Thoracic aorta (tissue), 2 donors: ENCODE results near the gene ATP6V0E1. TPM values are rescaled to one million over a fixed set of nuclear protein-coding genes. Genes with fewer than 3 reads are reported as not detected.
A peak's percentile ranks its signal among the peaks of the same experiment; 100 is the strongest.

Experiments used
- ATAC-seq: fragments of 150-250 bp; one replicate; pipeline ENCODE4 v1.8.0; 2017; ENCODE audit warnings: low read depth; ENCODE audit not compliant: insufficient number of reproducible peaks, low FRiP score
- DNase-seq: peaks from one replicate; pipeline ENCODE4 v3.0.0-alpha.2; 2020; ENCODE audit warnings: low spot score
- H3K27ac ChIP-seq, 2 donors: fragments of 200-600 bp; sonication (generic); 1 replicate in 1 of 2; 2 replicates in 1 of 2; pipeline ENCODE4 v1.5.1; 2016; ENCODE audit warnings: mild to moderate bottlenecking in 2 of 2, moderate library complexity in 2 of 2
- H3K27me3 ChIP-seq: fragments of 200-600 bp; sonication (generic); replicated peaks from 2 replicates; pipeline ENCODE4 v1.6.0; 2016; ENCODE audit warnings: mild to moderate bottlenecking; ENCODE audit not compliant: insufficient read depth
- H3K36me3 ChIP-seq: fragments of 200-600 bp; sonication (generic); one replicate; pipeline ENCODE4 v1.5.1; 2016
- H3K4me1 ChIP-seq, 2 donors: fragments of 200-600 bp; sonication (generic); 1 replicate in 1 of 2; 2 replicates in 1 of 2; pipeline versions ENCODE4 v1.5.1 to v1.6.0; 2016; ENCODE audit warnings: low read depth in 2 of 2, mild to moderate bottlenecking in 1 of 2; ENCODE audit not compliant: control insufficient read depth in 1 of 2
- H3K4me3 ChIP-seq: fragments of 200-600 bp; sonication (generic); 2 replicates; pipeline ENCODE4 v1.5.1; 2016; ENCODE audit warnings: mild to moderate bottlenecking
- H3K9me3 ChIP-seq: fragments of 200-600 bp; sonication (generic); 2 replicates; pipeline ENCODE4 v1.5.1; 2016
- total RNA-seq, 2 donors: library from RNA; depleted of rRNA; stranded (reverse); fragments of >200 nt; gene quantifications; one replicate each; pipeline versions ENCODE4 v1.1.0 to v1.2.3, GENCODE V29; 2016
- TF ChIP-seq, protein P1 (sequence below): fragments of 200-600 bp; sonication (generic); IDR thresholded peaks from one replicate; pipeline ENCODE4 v1.5.1; 2019; ENCODE audit warnings: antibody characterized with exemption

ATP6V0E1 gene
- total RNA-seq, 2 donors from 2014 or later: 117 to 123 TPM

DNA sequence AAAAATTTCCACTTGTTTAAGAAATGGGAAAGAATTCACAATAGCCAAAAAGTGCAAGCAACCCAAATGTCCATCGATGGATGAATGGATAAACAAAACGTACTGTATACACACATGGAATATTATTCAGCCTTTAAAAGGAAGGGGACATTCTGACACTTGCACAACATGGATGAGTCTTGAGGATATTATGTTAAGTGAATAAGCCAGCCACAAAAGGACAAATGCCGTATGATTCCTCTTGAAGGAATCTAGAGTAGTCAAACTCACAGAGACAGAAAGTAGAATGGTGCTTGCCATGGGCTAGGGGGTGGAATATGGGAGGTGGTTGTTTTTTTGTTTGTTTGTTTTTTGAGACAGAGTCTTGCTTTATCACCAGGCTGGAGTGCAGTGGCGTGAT is 3.8 kb upstream of the ATP6V0E1 start:
- Histone ChIP-seq H3K36me3 (no peaks in the 10 kb centered on the region), H3K27ac (no peak overlapping the region), H3K4me3 (no peak overlapping the region), H3K4me1 (peaks cover under 1 to 11% of the 10 kb centered on the region in 2 donors), H3K9me3 (no peaks in the 10 kb centered on the region), H3K27me3 (no peaks in the 10 kb centered on the region)
- TF ChIP-seq, protein P1, sequence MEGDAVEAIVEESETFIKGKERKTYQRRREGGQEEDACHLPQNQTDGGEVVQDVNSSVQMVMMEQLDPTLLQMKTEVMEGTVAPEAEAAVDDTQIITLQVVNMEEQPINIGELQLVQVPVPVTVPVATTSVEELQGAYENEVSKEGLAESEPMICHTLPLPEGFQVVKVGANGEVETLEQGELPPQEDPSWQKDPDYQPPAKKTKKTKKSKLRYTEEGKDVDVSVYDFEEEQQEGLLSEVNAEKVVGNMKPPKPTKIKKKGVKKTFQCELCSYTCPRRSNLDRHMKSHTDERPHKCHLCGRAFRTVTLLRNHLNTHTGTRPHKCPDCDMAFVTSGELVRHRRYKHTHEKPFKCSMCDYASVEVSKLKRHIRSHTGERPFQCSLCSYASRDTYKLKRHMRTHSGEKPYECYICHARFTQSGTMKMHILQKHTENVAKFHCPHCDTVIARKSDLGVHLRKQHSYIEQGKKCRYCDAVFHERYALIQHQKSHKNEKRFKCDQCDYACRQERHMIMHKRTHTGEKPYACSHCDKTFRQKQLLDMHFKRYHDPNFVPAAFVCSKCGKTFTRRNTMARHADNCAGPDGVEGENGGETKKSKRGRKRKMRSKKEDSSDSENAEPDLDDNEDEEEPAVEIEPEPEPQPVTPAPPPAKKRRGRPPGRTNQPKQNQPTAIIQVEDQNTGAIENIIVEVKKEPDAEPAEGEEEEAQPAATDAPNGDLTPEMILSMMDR: no peak
- DNase-seq: no peak
- ATAC-seq: no peak

DNA sequence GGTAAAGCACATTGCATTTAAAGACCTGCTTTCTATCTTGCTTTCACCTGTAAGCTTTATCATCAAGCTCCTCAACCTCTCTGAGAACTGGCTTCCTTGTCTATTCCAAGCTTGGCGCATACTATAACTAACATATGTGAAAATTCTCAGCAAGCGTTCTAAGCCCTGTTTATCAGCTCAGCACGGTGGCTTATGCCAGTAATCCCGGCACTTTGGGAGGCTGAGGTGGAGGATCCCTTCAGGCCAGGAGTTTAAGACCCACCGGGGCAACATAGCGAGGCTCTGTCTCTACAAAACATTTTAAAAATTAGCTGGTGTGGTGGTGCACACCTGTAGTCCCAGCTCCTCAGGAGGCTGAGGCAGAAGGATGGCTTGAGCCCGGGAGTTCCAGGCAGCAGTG is 1.6 kb upstream of the ATP6V0E1 start:
- Histone ChIP-seq H3K36me3 (no peaks in the 10 kb centered on the region), H3K4me3 (no peak overlapping the region), H3K27me3 (no peaks in the 10 kb centered on the region), H3K27ac (no peak overlapping the region), H3K9me3 (no peaks in the 10 kb centered on the region), H3K4me1 (peaks cover 19 to 32% of the 10 kb centered on the region in 2 donors)
- ATAC-seq: no peak
- TF ChIP-seq, protein P1: no peak
- no peak for DNase-seq

DNA sequence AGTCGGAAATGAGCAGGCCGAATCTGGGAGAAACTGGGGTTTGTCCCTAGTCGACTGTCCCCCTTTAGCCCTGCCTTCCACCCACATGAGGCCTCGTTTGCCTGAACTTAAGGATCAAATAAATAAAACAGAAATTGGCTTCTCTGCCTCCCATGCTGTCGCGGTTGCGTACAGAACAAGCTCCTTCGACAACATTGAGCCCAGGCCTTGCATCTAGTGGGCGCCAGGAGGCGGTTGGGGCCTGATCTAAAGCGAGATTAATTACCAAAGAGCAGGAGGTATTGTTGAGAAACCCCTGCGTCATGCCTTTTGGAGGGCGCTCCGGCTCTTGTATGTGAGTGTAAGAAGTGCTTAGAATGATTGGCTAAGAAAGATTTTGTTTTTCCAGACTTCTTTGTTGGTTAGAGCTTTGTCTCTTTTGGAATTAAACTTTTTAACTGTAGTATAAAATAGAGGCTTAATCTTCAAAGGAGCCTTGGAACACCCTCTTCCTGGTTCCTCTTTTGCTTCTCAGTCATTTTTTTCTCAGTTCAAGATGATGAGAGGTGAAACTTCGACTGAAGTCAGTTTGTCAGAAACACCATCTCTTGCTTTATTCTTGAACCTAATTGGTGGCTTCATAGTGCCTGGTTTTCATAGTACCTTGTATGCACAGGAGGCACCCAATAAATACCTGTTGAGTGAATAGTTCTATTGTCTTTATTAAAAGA is 828 bp downstream of the ATP6V0E1 start:
- H3K27ac ChIP-seq: peak overlapping the region; percentile 89 to 98
- H3K9me3 ChIP-seq: no peaks in the 10 kb centered on the region
- no peaks in the 10 kb centered on the region for H3K36me3 ChIP-seq
- H3K4me3 ChIP-seq: peak overlapping the region; percentile 87
- peak; percentile 62 for DNase-seq
- ATAC-seq: peak; percentile 45
- TF ChIP-seq, protein P1: no peak
- H3K27me3 ChIP-seq: no peaks in the 10 kb centered on the region
- peaks cover 26 to 46% of the 10 kb centered on the region in 2 donors for H3K4me1 ChIP-seq

DNA sequence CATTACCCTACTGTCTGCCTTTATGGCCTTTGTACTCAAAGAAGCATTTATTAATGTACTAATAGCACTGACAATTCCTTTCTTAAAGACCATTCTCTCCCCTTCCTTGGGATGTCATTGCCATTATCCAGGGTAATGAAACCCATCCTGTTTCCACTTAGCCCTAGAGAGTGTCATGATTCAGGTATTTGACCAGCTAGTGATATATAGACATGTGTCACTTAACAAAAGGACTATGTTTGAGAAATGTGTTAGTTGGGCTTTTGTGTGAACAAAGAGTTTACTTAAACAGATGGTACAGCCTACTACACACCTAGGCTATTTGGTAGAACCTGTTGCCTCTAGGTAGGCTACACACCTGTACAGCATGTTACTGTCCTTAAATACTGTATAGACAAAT is 2.0 kb downstream of the ATP6V0E1 start:
- Histone ChIP-seq H3K27ac (no peak overlapping the region), H3K4me3 (peak overlapping the region; percentile 87), H3K27me3 (no peaks in the 10 kb centered on the region), H3K4me1 (peaks cover 28 to 46% of the 10 kb centered on the region in 2 donors), H3K36me3 (no peaks in the 10 kb centered on the region), H3K9me3 (no peaks in the 10 kb centered on the region)
- TF ChIP-seq, protein P1: no peak
- ATAC-seq (no peak), DNase-seq (no peak)

DNA sequence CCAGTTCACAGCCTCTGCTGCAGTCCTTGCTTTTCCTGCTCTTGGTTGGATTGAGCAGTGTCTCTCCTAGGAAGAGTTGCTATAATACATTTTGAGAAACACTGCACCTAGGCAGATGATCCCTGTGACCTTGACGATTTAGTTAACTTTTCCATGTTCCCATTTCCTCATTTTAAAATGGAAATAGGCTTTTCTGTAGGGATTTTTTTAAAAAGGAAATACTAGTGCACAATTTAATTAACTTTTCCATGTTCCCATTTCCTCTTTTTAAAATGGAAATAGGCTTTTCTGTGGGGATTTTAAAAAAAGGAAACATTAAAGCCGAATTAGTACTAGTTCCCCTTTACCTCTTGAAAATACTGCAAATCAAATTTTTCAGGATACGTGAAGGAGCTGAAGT is 4.7 kb downstream of the ATP6V0E1 start:
- Histone ChIP-seq H3K4me3 (no peak overlapping the region), H3K36me3 (peaks cover 6% of the 10 kb centered on the region), H3K27me3 (no peaks in the 10 kb centered on the region), H3K9me3 (no peaks in the 10 kb centered on the region), H3K27ac (no peak overlapping the region), H3K4me1 (peaks cover 28 to 39% of the 10 kb centered on the region in 2 donors)
- DNase-seq: no peak
- TF ChIP-seq, protein P1: no peak
- ATAC-seq: no peak
